Prostate gland (tissue), 2 donors: ENCODE data around the gene NOM1.
"Not testable (repeated sequence)": the region's sequence is repeated elsewhere in the genome, so short reads cannot be mapped to it uniquely, and the experiment has no call there.

ENCODE experiments used
- CTCF ChIP-seq, 4 experiments: fragments of 200-600 bp in 2 of 4; fragments of 450-650 bp in 2 of 4; sonication (generic) in 2 of 4; IDR thresholded peaks; 1 replicate in 3 of 4; 2 replicates in 1 of 4; pipeline ENCODE4 v1.5.1; 2016 to 2019; ENCODE audit warnings: antibody characterized with exemption in 4 of 4, mild to moderate bottlenecking in 2 of 4, moderate library complexity in 2 of 4
- POLR2A ChIP-seq: fragments of 450-650 bp; IDR thresholded peaks from one replicate; pipeline ENCODE4 v1.6.1; 2016; ENCODE audit warnings: antibody characterized with exemption, mild to moderate bottlenecking

GRCh38 chr7:156922304-156922703 lies 27.2 kb upstream of the NOM1 start:
- TF ChIP-seq CTCF (IDR thresholded peaks at IDR 0.05); POLR2A: not testable (repeated sequence)
